GM19438 (cell line): Measurements from ENCODE around the gene CATSPERB.
"Not testable (repeated sequence)": the region's sequence is repeated elsewhere in the genome, so short reads cannot be mapped to it uniquely, and the experiment has no call there.

Experiments
- ATAC-seq: cut with Tn5 transposase; IDR thresholded peaks from one replicate; pipeline ENCODE4 v1.9.1; 2021; ENCODE audit warnings: low read depth; ENCODE audit not compliant: unreplicated experiment

CATSPERB gene

GRCh38 chr14:91593957-91594356 lies 137.9 kb downstream of the CATSPERB start:
- ATAC-seq: not testable (repeated sequence)

GRCh38 chr14:91586410-91586809 lies 145.5 kb downstream of the CATSPERB start:
- ATAC-seq: no peak

DNA sequence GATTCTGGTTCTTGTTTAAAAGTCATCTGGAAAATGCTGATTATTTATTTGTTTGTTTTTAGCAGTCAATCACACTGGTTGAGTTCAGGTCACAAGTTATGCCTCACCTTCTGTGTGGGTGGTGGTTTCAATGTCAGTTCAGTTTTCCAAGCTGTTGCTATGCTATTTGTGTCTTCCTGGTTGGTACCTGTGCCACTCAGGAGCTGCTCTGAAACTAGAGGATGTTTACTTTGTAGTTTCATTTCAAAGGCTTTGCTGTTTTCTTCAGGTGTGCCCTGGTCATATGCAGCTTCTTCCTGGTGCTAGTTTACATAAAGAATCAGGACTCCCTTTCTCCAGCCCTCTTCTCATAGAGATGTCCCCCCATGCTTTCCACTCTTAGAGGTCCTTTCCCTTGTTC lies 146.0 kb downstream of the CATSPERB start:
- ATAC-seq: no peak

DNA sequence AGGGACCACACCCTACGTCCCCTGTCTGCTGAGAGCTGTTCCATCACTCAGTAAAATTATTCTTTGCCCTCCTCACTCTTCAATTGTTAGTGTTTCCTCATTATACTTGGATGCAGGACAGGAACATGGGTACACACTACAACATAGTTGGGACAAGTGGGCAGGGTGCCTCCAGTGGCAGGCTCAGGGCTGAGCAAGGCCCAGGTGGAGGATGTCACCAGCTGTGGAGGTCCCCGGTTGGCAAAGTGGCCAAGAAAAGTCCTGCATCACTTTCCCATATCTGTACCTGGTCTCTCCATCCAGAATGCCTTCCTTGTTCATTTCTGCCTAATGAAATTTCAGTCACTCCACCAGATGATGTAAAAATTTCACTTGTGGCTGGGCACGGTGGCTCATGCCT lies 149.1 kb downstream of the CATSPERB start:
- ATAC-seq: no peak

GRCh38 chr14:91580876-91581577 lies 150.9 kb downstream of the CATSPERB start:
- no peak for ATAC-seq

GRCh38 chr14:91577632-91578233 lies 154.2 kb downstream of the CATSPERB start:
- no peak for ATAC-seq

DNA sequence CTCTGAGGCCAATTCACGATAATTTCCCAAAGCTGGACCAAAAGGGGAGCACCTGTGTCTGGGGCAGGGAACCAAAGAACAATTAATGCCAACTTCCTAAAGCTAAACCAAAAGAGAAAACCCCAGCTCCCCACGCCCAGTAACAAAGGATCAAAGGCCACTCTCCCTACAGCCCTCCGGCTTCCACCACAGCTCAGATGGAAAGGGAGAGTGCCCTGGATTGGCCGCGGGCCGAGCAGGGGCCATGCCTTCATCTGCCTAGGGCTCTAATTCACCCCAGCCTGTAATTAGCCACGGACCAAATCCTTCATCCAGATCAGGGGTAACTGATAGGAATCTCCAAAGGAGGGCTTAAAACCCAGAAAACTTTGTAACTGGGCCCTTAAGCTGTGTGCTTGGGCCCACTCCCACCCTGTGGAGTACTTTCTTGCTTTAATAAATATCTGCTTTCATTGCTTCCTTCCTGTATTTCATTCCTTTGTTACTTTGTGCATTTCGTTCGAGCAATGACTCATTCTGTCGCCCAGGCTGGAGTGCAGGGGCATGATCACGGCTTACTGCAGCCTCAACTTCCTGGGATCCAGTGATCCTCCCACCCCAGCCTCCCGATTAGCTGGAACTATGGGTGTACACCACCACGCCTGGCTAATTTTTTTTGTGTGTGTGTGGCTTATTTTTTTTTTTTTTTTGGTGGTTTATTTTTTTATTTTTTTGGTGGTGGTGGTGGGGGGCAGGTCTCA lies 156.2 kb downstream of the CATSPERB start:
- no peak for ATAC-seq

DNA sequence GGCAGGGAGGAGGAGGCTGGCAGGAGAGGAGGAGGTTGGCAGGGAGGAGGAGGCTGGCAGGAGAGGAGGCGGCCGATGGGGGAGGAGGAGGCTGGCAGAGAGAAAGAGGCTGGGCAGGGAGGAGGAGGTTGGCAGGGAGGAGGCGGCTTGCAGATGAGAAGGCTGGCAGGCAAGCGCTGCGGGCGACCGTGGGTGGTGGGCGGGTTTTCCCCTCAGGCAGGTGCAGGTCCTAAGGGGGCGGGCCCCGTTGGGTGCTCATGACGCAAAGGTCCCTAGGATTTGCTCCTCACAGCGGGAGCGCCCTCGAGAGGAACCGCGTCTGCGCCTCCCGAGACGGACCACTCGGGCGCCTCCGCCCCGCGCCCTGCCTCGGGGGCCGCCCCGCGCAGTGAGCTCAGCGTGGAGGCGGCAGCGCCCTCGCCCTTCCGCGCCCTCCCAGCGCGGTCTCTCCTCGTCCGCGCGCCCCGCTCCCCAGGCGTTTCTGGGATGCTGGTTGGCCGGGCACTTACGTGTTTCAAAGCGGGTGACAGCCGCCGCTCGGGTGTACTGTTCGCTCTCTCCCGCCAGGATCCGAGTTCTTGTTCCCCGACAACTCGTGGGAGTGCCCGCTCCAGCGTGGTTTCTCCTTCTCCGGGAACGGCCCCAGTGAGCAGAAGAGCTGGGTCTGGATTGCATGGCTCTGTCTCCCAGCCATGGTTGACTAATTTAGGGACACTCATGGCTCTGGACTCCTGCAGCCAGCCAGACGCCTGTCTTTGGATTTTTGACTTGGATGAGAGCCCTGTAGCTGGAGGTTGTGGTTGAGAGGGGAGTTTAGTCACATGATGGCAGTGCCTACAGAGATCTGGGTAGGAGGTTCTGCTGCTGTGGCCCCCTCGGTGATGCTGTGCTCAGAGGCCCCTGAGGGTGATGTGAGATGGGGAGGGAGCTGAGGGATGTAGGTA lies 157.7 kb downstream of the CATSPERB start:
- ATAC-seq: no peak

DNA sequence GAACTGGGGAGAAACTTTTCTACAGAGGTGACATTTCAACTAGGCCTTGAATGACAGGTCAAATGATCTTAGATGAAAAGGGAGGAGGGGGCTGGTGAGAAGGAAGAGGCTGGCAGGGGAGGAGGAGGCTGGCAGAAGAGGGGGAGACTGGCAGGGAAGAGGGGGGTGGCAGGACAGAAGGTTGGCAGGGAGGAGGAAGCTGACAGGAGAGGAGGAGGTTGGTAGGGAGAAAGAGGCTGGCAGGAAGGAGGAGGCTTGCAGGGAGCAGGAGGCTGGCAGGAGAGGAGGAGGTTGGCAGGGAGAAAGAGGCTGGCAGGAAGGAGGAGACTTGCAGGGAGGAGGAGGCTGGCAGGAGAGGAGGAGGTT lies 158.4 kb downstream of the CATSPERB start:
- ATAC-seq: no peak

GRCh38 chr14:91570021-91570420 lies 161.9 kb downstream of the CATSPERB start:
- ATAC-seq: no peak

GRCh38 chr14:91569301-91569700 lies 162.6 kb downstream of the CATSPERB start:
- ATAC-seq: no peak

GRCh38 chr14:91568626-91569025 lies 163.3 kb downstream of the CATSPERB start:
- no peak for ATAC-seq

- not testable (repeated sequence) for ATAC-seq
Observed at GRCh38 chr14:91567827-91568226, 164.1 kb downstream of the CATSPERB start.

GRCh38 chr14:91555531-91555930 lies 176.4 kb downstream of the CATSPERB start:
- no peak for ATAC-seq

- ATAC-seq: no peak
Observed at GRCh38 chr14:91554535-91555332, 177.2 kb downstream of the CATSPERB start.

DNA sequence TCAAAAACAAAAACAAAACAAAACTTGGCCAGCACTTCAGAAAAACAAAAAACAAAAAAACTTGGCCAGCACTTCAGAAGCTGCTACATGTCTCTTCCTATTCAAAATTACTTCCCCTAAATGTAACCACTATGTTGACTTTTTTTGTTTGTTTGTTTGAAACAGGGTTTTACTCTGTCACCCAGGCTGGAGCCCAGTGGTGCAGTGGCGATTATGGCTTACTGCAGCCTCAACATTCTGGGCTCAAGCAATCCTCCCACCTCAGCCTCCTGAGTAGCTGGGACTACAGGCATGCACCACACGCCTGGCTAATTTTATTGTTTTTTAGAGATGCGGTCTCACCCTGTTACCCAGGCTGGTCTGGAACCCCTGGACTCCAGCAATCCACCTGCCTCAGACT lies 183.8 kb downstream of the CATSPERB start:
- no peak for ATAC-seq

- no peak for ATAC-seq
Observed at GRCh38 chr14:91545946-91546716, 185.8 kb downstream of the CATSPERB start.

GRCh38 chr14:91545204-91545603 lies 186.7 kb downstream of the CATSPERB start:
- no peak for ATAC-seq

DNA sequence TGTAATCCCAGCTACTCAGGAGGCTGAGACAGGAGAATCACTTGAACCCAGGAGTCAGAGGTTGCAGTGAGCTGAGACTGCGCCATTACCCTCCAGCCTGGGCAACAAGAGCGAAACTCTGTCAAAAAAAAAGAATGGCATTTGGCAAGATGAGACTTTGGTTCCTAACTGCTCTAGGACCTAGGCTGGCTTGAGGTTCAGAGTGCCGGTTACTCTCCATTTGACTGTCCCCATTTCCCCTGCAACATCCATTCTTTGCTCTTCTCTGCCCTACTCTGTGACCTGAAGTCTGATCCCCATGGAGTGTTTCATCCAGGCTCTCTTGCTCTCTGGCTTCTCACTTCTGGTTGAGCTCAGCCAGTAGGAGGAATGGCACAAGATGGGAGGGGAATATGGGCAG lies 195.6 kb downstream of the CATSPERB start:
- no peak for ATAC-seq
